GM18873 (cell line): Measurements from ENCODE around the gene PHF20.
"Not testable (repeated sequence)": the region's sequence is repeated elsewhere in the genome, so short reads cannot be mapped to it uniquely, and the experiment has no call there.

Source experiments
- ATAC-seq: cut with Tn5 transposase; IDR thresholded peaks from one replicate; pipeline ENCODE4 v1.9.1; 2021; ENCODE audit warnings: mild to moderate bottlenecking, moderate library complexity, moderate number of reproducible peaks; ENCODE audit not compliant: unreplicated experiment, low FRiP score

Gene PHF20

GRCh38 chr20:35738410-35739179 is 33.2 kb upstream of the PHF20 start:
- no peak for ATAC-seq

- ATAC-seq, result no peak
Observed at GRCh38 chr20:35739294-35740163, 32.3 kb upstream of the PHF20 start.

- ATAC-seq, result peak; percentile 84
Observed at GRCh38 chr20:35741892-35742740, 29.7 kb upstream of the PHF20 start, which contains the start of gene RBM39. TSS of gene RBM39 (minus strand) at chr20:35742260. CDS start at chr20:35740874, 1,386 bp downstream.

GRCh38 chr20:35742741-35743523 is 28.9 kb upstream of the PHF20 start:
- no peak for ATAC-seq

GRCh38 chr20:35743693-35744491 is 27.9 kb upstream of the PHF20 start:
- no peak for ATAC-seq

GRCh38 chr20:35744492-35744841 is 27.3 kb upstream of the PHF20 start:
- not testable (repeated sequence) for ATAC-seq

- ATAC-seq, result no peak
Observed at GRCh38 chr20:35750611-35751010, 21.2 kb upstream of the PHF20 start.

GRCh38 chr20:35756404-35756803 is 15.4 kb upstream of the PHF20 start:
- no peak for ATAC-seq

- no peak for ATAC-seq
Observed at GRCh38 chr20:35757098-35757705, 14.6 kb upstream of the PHF20 start.

GRCh38 chr20:35761548-35761947 is 10.3 kb upstream of the PHF20 start:
- not testable (repeated sequence) for ATAC-seq

GRCh38 chr20:35762461-35762860 is 9.4 kb upstream of the PHF20 start:
- no peak for ATAC-seq

- not testable (repeated sequence) for ATAC-seq
Observed at GRCh38 chr20:35764936-35765335, 6.9 kb upstream of the PHF20 start.

GRCh38 chr20:35766843-35767242 is 5.0 kb upstream of the PHF20 start:
- no peak for ATAC-seq

GRCh38 chr20:35767683-35768481 is 3.9 kb upstream of the PHF20 start:
- ATAC-seq, result peak; percentile 42

- no peak for ATAC-seq
Observed at GRCh38 chr20:35768731-35769664, 2.8 kb upstream of the PHF20 start.

- no peak for ATAC-seq
Observed at GRCh38 chr20:35771367-35771688, 487 bp upstream of the PHF20 start.

- ATAC-seq, result no peak
Observed at GRCh38 chr20:35772563-35773058, 796 bp downstream of the PHF20 start.
